Measurements from ENCODE around the gene EMILIN3.

EMILIN3 gene

DNA sequence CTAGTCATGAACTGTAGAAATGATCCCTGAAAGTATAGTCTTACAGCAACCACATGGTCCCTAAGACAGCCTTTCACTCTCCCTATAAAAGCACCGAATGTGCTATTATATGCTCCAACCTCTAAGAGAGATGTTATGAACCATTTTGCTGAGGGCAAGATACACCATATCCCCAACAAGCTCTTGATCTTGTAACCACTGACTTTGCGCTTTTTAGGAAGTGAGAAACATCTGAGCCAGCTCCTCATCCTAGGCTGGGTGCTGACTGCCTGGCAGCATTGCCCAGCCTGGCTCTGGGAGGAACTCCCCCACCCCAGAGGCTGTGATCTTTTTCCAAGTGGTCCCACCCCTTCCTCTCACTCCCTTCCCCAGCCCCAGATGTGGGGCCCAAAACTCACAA is 3.1 kb upstream of the EMILIN3 start:
- Histone ChIP-seq H3K4me2 (ENCODE audit: low read depth, low read length, poor library complexity, severe bottlenecking) (no peak overlapping the region), H2AFZ (ENCODE audit: low read depth, low read length, severe bottlenecking) (no peak overlapping the region), H3K27ac (ENCODE audit: low read depth, low read length) (no peak overlapping the region), H3K36me3 (ENCODE audit: low read length) (no peaks in the 10 kb centered on the region), H4K20me1 (ENCODE audit: low read depth, low read length) (no peaks in the 10 kb centered on the region), H3K79me2 (ENCODE audit: insufficient read depth, low read length) (no peaks in the 10 kb centered on the region), H3F3A (ENCODE audit: insufficient read depth) (no peaks in the 10 kb centered on the region), H3K9ac (ENCODE audit: low read length) (no peak overlapping the region), H3K9me2 (replicated peaks; ENCODE audit: insufficient read depth, low read length) (no peaks in the 10 kb centered on the region), H3K27me3 (ENCODE audit: low read length) (no peaks in the 10 kb centered on the region), H3K4me3 (ENCODE audit: insufficient read depth, low read length, poor library complexity, severe bottlenecking) (no peak overlapping the region), H3K9me3 (ENCODE audit: insufficient read depth, low read length) (no peaks in the 10 kb centered on the region)
- TF ChIP-seq EZH2phosphoT487 (conservative IDR thresholded peaks at IDR 0.05; ENCODE audit: low read length), result no peak
- TF ChIP-seq, protein P1, sequence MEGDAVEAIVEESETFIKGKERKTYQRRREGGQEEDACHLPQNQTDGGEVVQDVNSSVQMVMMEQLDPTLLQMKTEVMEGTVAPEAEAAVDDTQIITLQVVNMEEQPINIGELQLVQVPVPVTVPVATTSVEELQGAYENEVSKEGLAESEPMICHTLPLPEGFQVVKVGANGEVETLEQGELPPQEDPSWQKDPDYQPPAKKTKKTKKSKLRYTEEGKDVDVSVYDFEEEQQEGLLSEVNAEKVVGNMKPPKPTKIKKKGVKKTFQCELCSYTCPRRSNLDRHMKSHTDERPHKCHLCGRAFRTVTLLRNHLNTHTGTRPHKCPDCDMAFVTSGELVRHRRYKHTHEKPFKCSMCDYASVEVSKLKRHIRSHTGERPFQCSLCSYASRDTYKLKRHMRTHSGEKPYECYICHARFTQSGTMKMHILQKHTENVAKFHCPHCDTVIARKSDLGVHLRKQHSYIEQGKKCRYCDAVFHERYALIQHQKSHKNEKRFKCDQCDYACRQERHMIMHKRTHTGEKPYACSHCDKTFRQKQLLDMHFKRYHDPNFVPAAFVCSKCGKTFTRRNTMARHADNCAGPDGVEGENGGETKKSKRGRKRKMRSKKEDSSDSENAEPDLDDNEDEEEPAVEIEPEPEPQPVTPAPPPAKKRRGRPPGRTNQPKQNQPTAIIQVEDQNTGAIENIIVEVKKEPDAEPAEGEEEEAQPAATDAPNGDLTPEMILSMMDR (IDR thresholded peaks at IDR 0.05; ENCODE audit: insufficient read depth, low read length, poor library complexity, severe bottlenecking), result no peak

GRCh38 chr20:41367956-41368355 is 1.3 kb upstream of the EMILIN3 start:
- H3K79me2 ChIP-seq (ENCODE audit: insufficient read depth, low read length), result no peaks in the 10 kb centered on the region

GRCh38 chr20:41367393-41367695 is 726 bp upstream of the EMILIN3 start:
- H3K27me3 ChIP-seq (ENCODE audit: low read length), result no peaks in the 10 kb centered on the region
- H3K9ac ChIP-seq (ENCODE audit: low read length), result no peak overlapping the region

More at GRCh38 chr20:41367956-41368355, 1.3 kb upstream of the EMILIN3 start:
- no peaks in the 10 kb centered on the region for H4K20me1 ChIP-seq (ENCODE audit: low read depth, low read length)
- no peak overlapping the region for H3K27ac ChIP-seq (ENCODE audit: low read depth, low read length)
- TF ChIP-seq, protein P1 (IDR thresholded peaks at IDR 0.05; ENCODE audit: insufficient read depth, low read length, poor library complexity, severe bottlenecking), result no peak
- no peak for TF ChIP-seq EZH2phosphoT487 (conservative IDR thresholded peaks at IDR 0.05; ENCODE audit: low read length)
- no peak overlapping the region for H3K4me3 ChIP-seq (ENCODE audit: insufficient read depth, low read length, poor library complexity, severe bottlenecking)
- no peaks in the 10 kb centered on the region for H3K9me2 ChIP-seq (replicated peaks; ENCODE audit: insufficient read depth, low read length)
- no peaks in the 10 kb centered on the region for H3F3A ChIP-seq (ENCODE audit: insufficient read depth)
- H2AFZ ChIP-seq (ENCODE audit: low read depth, low read length, severe bottlenecking), result no peak overlapping the region
- no peaks in the 10 kb centered on the region for H3K9me3 ChIP-seq (ENCODE audit: insufficient read depth, low read length)
- H3K4me2 ChIP-seq (ENCODE audit: low read depth, low read length, poor library complexity, severe bottlenecking), result no peak overlapping the region
- no peak overlapping the region for H3K9ac ChIP-seq (ENCODE audit: low read length)
- no peaks in the 10 kb centered on the region for H3K36me3 ChIP-seq (ENCODE audit: low read length)
- H3K27me3 ChIP-seq (ENCODE audit: low read length), result no peaks in the 10 kb centered on the region

GRCh38 chr20:41365777-41366545 is 657 bp downstream of the EMILIN3 start:
- Histone ChIP-seq H3K27ac (ENCODE audit: low read depth, low read length) (no peak overlapping the region), H3K9me2 (replicated peaks; ENCODE audit: insufficient read depth, low read length) (no peaks in the 10 kb centered on the region), H3K9ac (ENCODE audit: low read length) (no peak overlapping the region), H3K27me3 (ENCODE audit: low read length) (no peaks in the 10 kb centered on the region), H3K79me2 (ENCODE audit: insufficient read depth, low read length) (no peaks in the 10 kb centered on the region), H3K9me3 (ENCODE audit: insufficient read depth, low read length) (no peaks in the 10 kb centered on the region), H3K4me3 (ENCODE audit: insufficient read depth, low read length, poor library complexity, severe bottlenecking) (no peak overlapping the region), H4K20me1 (ENCODE audit: low read depth, low read length) (no peaks in the 10 kb centered on the region), H2AFZ (ENCODE audit: low read depth, low read length, severe bottlenecking) (no peak overlapping the region), H3K36me3 (ENCODE audit: low read length) (no peaks in the 10 kb centered on the region), H3K4me2 (ENCODE audit: low read depth, low read length, poor library complexity, severe bottlenecking) (no peak overlapping the region), H3F3A (ENCODE audit: insufficient read depth) (no peaks in the 10 kb centered on the region)
- TF ChIP-seq, protein P1 (IDR thresholded peaks at IDR 0.05; ENCODE audit: insufficient read depth, low read length, poor library complexity, severe bottlenecking), result no peak
- TF ChIP-seq EZH2phosphoT487 (conservative IDR thresholded peaks at IDR 0.05; ENCODE audit: low read length), result no peak

More at GRCh38 chr20:41367393-41367695, 726 bp upstream of the EMILIN3 start:
- H3K79me2 ChIP-seq (ENCODE audit: insufficient read depth, low read length), result no peaks in the 10 kb centered on the region
- no peak for TF ChIP-seq EZH2phosphoT487 (conservative IDR thresholded peaks at IDR 0.05; ENCODE audit: low read length)
- H3K36me3 ChIP-seq (ENCODE audit: low read length), result no peaks in the 10 kb centered on the region
- no peak overlapping the region for H3K4me3 ChIP-seq (ENCODE audit: insufficient read depth, low read length, poor library complexity, severe bottlenecking)
- H2AFZ ChIP-seq (ENCODE audit: low read depth, low read length, severe bottlenecking), result no peak overlapping the region
- H3K9me3 ChIP-seq (ENCODE audit: insufficient read depth, low read length), result no peaks in the 10 kb centered on the region
- no peak overlapping the region for H3K4me2 ChIP-seq (ENCODE audit: low read depth, low read length, poor library complexity, severe bottlenecking)
- H3K9me2 ChIP-seq (replicated peaks; ENCODE audit: insufficient read depth, low read length), result no peaks in the 10 kb centered on the region
- no peaks in the 10 kb centered on the region for H3F3A ChIP-seq (ENCODE audit: insufficient read depth)
- H4K20me1 ChIP-seq (ENCODE audit: low read depth, low read length), result no peaks in the 10 kb centered on the region
- no peak overlapping the region for H3K27ac ChIP-seq (ENCODE audit: low read depth, low read length)

All from SU-DHL-6 (cell line).